GM21515 (cell line): ENCODE measurements around the gene MNX1.

Source experiments
- ATAC-seq: cut with Tn5 transposase; IDR thresholded peaks from one replicate; pipeline ENCODE4 v1.9.1; 2021; ENCODE audit not compliant: unreplicated experiment

MNX1 gene

DNA sequence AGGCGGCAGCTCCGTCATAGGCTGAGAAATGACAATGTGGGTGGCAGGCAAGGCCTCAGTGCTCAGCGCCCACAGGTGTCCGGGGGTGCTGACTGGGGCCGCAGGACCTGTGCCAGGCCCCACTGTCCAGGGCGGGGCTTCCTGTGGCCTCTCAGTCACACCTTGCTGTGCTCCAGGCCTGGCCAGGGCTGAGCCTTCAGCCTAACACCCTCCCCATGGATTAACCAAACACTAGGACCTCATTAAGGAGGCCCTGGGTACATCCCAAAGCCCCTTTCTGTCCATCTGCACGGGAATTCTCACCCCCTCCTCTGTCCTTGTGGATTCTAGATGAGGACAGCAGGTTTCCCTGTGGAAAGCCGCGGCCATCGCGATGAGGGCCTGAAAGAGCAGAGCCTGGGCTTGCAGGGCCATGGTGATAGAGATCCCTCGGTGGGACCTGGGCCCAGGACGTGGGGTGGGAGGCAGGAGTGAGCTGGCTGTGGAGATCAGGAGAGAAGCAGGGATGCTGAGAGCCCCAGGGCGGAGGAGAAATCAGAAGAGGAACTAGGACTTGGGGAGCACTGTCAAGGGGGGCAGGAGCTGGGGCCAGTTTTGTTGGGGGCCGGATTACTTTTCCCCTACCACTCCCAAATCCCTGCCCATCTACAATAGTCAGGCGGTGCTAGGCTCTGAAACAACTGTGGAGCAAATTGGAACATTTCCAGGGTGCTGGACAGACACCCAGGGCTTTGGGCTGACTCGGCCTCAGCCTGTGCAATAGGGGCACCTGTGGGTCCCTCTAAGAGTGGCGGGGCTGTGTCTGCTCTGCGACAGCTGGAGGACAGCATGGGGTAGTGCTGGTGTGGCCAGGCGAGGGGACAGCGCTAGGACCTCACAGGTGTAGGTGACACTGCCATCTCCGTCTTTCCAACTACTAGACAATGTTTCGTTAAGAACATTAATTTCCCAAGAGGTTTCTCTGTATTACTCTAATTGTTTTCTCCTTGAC lies 23.3 kb upstream of the MNX1 start:
- ATAC-seq = no peak

DNA sequence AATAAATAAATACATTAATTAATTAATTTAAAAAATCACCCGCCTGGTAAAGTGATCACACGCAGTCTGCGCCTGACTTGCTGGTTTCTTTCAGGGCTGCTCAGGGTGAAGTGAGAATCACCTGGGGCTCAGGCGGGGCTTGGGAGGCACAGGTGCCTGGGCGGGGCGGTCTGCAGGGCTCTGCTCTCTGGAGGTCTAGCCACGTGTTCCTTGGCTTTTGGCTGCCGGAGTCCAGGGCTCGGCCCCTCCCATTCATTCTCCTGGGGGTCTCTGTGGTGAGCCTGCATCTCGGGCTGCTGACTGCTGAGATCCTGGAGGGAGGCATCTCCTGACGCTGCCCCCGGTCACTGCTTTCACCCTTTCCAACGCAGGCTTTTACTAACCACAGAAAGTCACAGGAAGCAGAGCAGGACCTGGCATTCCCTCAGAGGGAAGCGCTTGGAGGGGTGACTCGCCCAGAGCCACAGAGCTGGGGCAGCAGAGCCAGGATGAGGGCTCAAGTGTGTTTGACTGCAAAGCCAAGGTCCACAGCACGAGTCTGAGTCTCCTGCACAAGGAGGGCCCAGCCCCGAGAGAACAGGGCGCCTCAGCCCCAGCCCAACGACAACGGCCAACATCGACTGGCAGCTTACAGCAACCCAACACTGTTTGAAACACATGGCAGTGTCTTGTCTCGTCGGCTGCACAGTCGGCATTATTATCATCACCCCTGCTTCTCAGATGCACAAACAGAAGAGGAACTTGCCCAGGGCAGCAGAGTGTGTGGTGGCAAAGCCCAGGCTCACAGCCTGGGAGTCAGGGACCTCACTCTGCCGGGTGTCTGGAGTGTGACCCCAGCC lies 22.4 kb upstream of the MNX1 start:
- ATAC-seq = no peak

DNA sequence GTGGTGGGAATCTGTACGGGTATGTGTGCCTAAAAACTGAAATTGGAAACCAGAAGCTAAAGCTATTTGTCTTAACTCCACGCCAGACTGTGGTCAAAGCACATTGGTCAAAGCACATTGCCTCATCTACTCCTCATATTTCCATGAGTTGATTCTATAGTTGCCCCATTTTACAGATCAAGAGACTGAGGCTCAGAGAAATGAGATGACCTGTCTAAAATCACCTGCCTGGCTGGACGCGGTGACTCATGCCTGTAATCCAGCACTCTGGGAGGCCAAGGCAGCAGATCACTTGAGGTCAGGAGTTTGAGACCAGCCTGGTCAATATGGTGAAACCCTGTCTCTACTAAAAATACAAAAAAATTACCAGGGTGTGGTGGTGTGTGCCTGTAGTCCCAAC lies 21.7 kb upstream of the MNX1 start:
- ATAC-seq = no peak

- no peak for ATAC-seq
Observed at GRCh38 chr7:157028199-157028903, 17.9 kb upstream of the MNX1 start.

DNA sequence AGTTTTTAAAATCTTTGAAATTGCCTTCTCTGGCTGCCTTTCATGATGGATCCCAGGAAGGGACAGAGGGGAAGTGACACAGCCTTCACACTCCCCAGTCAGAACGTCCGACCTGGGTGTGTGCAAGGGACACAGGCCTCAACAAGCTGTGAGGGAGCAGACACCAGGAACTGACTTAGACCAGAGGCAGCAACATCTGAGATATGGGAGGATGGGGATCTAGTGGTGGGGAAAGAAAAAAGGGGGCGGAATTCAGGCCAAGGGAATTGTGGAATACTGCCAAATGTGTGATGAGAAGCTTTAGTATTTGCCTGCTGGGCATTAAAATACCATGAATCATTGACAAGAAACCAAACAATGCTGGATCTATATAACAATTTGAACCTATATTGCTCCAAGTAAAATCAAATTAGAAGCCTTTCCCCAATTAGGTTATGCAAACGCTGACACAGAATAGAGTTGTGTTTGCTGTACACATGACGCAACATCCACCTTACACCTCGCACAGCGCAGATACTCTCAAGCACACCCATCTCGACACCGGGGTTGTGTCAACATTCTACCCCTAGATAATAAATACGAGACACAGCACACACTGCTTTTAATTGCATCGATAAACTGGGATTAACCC lies 17.2 kb upstream of the MNX1 start:
- ATAC-seq = no peak

- ATAC-seq = no peak
Observed at GRCh38 chr7:157024716-157025115, 14.3 kb upstream of the MNX1 start.

DNA sequence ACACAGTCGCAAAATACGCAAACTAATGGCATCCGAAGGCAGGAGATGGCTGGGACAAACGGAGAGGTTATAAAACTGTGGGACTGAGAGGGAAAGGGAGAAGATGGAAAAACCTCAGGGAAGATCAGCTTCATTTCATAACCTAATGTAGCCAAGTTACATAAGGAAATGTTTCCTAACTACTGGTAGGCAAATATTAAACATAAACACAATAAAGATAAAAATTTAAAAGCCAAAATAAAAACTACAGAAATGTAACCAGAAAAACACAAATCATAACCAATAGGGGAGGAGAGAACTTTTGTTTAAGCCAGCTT lies 13.1 kb upstream of the MNX1 start:
- no peak for ATAC-seq

DNA sequence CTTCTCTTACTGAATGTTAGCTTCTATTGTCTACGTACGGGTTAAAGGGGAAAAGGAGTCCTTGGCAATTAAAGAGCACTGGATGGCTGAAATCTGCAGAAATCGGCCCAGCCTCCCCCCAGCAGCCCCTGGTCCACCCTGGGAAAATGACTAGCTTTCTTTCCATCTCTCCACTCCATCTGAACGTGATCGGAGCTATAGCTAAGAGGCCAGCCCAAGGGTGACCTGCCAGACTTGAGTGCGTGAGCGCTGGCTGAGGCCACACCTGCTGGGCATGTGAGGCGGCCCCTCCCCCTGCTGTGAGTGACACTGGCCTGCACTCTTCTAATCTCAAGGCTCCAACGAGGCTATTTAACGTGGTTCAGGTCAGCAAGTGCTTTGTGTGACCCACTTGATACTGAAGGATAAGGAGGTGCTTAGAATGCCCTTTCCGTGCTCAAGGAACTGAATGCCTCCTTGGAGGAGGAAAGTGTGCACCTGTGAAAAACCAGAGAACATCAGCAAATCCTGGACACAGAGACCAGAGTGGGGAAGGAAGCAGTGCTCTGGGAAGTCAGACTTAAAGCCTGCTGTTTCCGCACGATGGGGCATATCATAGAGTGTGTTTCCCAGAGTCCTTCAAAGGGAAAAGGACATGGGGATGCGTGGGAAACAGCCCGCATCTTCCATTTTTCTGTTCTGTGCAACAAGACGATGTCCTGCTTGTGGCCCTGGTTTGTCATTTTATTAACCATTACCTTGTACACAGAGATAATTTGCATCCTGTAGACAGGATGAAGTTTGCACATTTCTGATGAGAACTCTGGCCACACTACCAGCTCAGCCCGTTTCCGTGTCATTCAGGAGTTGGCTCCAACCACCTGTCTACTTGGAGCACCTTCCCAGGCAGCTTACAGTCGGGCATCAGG lies 12.5 kb upstream of the MNX1 start:
- ATAC-seq = no peak

DNA sequence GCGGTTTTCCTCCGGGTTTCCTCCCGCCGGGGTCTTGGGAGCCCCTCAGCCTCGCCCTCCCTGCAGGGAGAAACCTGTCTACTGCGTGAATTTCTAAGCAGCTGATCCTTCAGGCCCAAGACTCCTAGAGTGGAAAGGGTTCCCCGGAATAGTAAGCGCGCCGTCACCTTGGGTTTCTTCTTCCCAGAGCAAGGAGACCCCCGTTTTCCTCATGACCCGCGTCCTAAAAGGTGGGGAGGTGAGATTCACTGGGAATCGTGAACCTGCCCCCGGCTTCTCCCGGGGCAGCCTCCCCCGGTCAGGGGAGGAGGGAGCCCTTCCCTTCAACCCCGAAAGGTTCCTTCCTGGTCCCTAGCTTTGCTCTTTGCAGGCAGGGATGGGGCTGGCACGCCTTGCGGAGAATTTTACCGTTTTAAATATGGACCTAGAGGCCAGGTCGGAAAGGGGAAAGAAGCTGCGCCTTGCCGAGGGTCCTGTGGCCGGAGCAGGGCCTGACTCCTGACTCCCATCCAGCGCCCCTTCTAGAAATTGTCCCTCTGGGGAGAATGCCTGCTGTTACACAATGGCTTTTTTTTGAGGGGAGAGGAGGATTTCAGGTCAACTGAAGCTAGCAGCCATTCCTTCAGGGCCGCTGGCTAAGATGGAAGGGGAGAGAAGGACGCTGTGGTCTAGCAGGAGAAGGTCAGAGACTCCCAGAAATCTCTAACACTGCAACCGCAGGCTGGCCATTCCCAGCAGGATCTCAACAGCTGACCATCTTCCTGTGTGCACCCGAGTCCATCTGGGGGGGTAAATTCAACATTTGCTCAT lies 11.6 kb upstream of the MNX1 start:
- no peak for ATAC-seq

GRCh38 chr7:157021071-157021870 lies 10.8 kb upstream of the MNX1 start:
- ATAC-seq = no peak

- no peak for ATAC-seq
Observed at GRCh38 chr7:157020514-157021070, 10.1 kb upstream of the MNX1 start.

- no peak for ATAC-seq
Observed at GRCh38 chr7:157019718-157020451, 9.4 kb upstream of the MNX1 start.

DNA sequence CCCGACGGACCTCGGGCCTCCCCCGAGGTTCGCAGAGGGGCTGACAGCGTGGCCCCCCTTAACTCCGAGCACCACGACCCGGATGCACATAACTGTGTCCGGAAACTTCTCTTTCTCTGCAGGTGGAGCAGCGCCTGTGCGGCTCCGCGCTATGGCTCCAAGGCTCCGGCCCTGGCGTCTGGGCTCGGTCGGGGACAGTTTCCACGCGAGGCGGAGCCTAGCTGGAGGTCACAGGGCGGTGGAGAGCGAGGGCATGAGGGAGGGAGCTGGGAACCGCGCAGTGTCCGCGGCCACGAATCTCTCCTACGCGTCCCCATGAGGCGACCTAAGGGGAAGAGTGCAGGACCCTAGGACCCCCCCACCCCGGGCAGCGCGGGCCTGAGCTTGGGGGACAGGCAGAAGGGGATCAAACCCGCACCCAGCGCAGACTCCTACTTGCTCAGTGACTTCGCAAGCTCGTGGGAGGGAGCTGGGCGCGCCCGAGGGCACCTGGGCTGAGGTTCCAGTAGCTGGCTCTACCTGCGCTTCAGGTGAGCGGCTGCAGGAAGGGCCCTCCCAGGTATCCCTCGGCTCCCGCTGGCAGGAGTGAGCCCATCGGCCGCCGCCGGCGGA lies 8.6 kb upstream of the MNX1 start:
- ATAC-seq = no peak

- no peak for ATAC-seq
Observed at GRCh38 chr7:157018328-157018996, 8.0 kb upstream of the MNX1 start.

GRCh38 chr7:157017603-157018327 lies 7.3 kb upstream of the MNX1 start:
- no peak for ATAC-seq

DNA sequence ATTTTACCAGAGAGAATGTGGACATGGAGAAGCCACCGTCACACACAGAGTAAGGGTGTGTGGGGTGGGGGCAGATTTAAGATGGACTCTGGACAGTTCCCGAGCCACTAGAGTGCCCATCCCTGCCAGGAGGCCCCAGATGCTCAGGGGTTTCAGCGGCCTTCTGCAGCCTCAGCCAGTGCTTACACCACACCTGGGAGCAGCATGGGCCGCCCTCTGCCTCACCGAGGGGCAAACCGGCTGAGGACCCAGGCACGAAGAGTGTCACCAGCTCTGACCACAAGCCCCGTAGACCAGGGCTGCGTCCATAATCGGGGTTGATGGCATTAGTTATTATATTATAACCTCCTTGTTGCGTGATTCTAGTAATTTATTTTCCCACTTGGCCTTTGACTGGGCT lies 6.7 kb upstream of the MNX1 start:
- no peak for ATAC-seq
